Heart left ventricle (tissue), 16 donors: ENCODE data around the gene PRRC2C. TPM values are rescaled to one million over a fixed set of nuclear protein-coding genes. Genes with fewer than 3 reads are reported as not detected.

Source experiments
- ATAC-seq, 4 donors: fragments of 200-7000 bp; cut with Tn5 transposase; one replicate each; pipeline ENCODE4 v1.9.1; 2020 to 2022; ENCODE audit warnings: moderate library complexity in 4 of 4, mild to moderate bottlenecking in 3 of 4, moderate number of reproducible peaks in 1 of 4
- DNase-seq, 5 donors: peaks; one replicate each; pipeline ENCODE4 v3.0.0-alpha.2; 2020
- H3K27ac ChIP-seq, 12 donors: fragments of 200-600 bp; sonication (generic) in 4 of 12; one replicate each; pipeline versions ENCODE4 v1.5.0 to v1.8.0; 2016 to 2022; ENCODE audit warnings: mild to moderate bottlenecking in 2 of 12
- H3K27me3 ChIP-seq, 9 donors: fragments of 200-600 bp; sonication (generic) in 2 of 9; one replicate each; pipeline versions ENCODE4 v1.5.1 to v1.8.0; 2016 to 2022; ENCODE audit warnings: mild to moderate bottlenecking in 3 of 9
- H3K36me3 ChIP-seq, 9 donors: fragments of 200-600 bp; sonication (generic) in 2 of 9; one replicate each; pipeline versions ENCODE4 v1.5.0 to v1.8.0; 2018 to 2022; ENCODE audit warnings: mild to moderate bottlenecking in 2 of 9
- H3K4me1 ChIP-seq, 12 donors: fragments of 200-600 bp; sonication (generic) in 4 of 12; one replicate each; pipeline versions ENCODE4 v1.5.0 to v1.8.0; 2016 to 2022; ENCODE audit warnings: mild to moderate bottlenecking in 3 of 12
- H3K4me3 ChIP-seq, 12 donors: fragments of 200-600 bp; sonication (generic) in 4 of 12; one replicate each; pipeline versions ENCODE4 v1.5.0 to v1.8.0; 2017 to 2022; ENCODE audit warnings: mild to moderate bottlenecking in 9 of 12, moderate library complexity in 4 of 12
- H3K9me3 ChIP-seq, 12 donors: fragments of 200-600 bp; sonication (generic) in 4 of 12; one replicate each; pipeline versions ENCODE4 v1.5.0 to v1.8.0; 2016 to 2022; ENCODE audit warnings: mild to moderate bottlenecking in 1 of 12
- CTCF ChIP-seq, 12 donors: fragments of 200-600 bp; sonication (generic) in 4 of 12; IDR thresholded peaks; one replicate each; pipeline versions ENCODE4 v1.5.0 to v1.8.0; 2018 to 2022; ENCODE audit warnings: antibody characterized with exemption in 12 of 12, mild to moderate bottlenecking in 5 of 12
- POLR2A ChIP-seq, 2 donors: fragments of 450-650 bp; IDR thresholded peaks; one replicate each; pipeline ENCODE4 v1.6.1; 2017; ENCODE audit warnings: antibody characterized with exemption in 2 of 2, mild to moderate bottlenecking in 2 of 2, moderate library complexity in 2 of 2
- WGBS, 4 donors: extraction: QIAGEN DNeasy Blood & Tissue Kit in 2 of 4; methylation state at CpG; one replicate each; pipeline versions ENCODE4 v1.1.5 to v1.1.7; 2013 to 2018; 5-methylcytosine and 5-hydroxymethylcytosine counted together
- intact Hi-C, 10 donors: fragments of 100-400 bp; cut with DNase I; formaldehyde crosslinking; loops; one replicate each; pipeline versions ENCODE4 v1.11.1 to v1.14.2; 2022
- polyA plus RNA-seq, 2 donors: library from polyadenylated mRNA; stranded (reverse); fragments of 200-250 nt; gene quantifications; one replicate each; pipeline ENCODE4 v1.2.3, GENCODE V29; 2013
- total RNA-seq, 9 donors: library from RNA; depleted of rRNA in 2 of 9; stranded (reverse); fragments of >200 nt in 2 of 9; fragmentation: NEBNext Ultra II Directional in 3 of 9; extraction: Animal tissue kit (Norgen Biotek cat#: 25700) in 3 of 9; gene quantifications; one replicate each; pipeline versions ENCODE4 v1.1.0 to v1.2.4, GENCODE V29; 2016 to 2023
- donor health status: ischemic (EF 13 %, LVEDD 7.1; RV severe dilation, severe dysfunction).
- donor health status: healthy with polysubstance abuse.
- donor health status: DM: no; HTN: yes; CAD: no.
- donor health status: DM: no; HTN: no; CAD: no.
- donor health status: ischemic (EF 25% LVEDD 6.9; RV normal size, moderate dysfunction).
- donor health status: ischemic (EF 25% LVEDD 5.7; RV mildly dilated, moderate dysfunction).
- donor health status: healthy.
- donor health status: DM: yes; HTN: yes; CAD: no.
- donor health status: ischemic (EF 35%, LVEDD 5.7; RV mildly dilated, moderate dysfunction).
- donor health status: nonischemic (EF 11% LVEDD 7.7; RV severe dilation, severe dysfunction).
- donor health status: DM: yes; HTN: yes; CAD: no.
- donor health status: PGD.
- donor health status: ischemic (EF 29% LVEDD 5.4; RV normal size, mild dysfunction).
- donor health status: nonischemic (EF 23%, LVEDD 6.1; RV moderate dilation, normal function).

Gene PRRC2C
- total and polyA plus RNA-seq, 11 donors, result 21.1 to 107 (median 50.0) TPM

DNA sequence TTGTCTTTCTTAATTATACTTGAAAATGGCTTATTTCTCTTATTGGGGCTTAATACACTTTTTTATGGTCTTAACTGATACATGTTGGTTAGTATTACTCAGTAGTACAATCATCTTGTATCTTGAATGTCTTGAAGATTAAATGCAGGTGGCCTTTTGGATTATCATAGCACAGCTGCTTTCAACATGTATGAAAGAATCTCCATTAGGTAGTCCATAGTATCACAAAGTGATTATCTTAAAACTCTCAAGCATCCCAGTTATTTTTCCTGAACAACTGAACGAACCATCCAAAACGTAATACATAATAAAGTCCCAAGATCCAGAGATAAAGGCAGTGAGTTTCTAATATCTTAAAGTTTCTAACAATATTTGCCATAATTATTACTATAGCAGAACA, 85.0 kb downstream of the PRRC2C start:
- H3K4me1 ChIP-seq, result no peaks in the 10 kb centered on the region
- H3K36me3 ChIP-seq, result peaks cover 3 to 100% (median 94%) of the 10 kb centered on the region in 9 donors
- H3K27me3 ChIP-seq, result no peaks in the 10 kb centered on the region
- H3K9me3 ChIP-seq, result no peaks in the 10 kb centered on the region
- no peak overlapping the region for H3K27ac ChIP-seq
- intact Hi-C loops, result no loop called here
- no peak for ATAC-seq
- TF ChIP-seq CTCF (IDR thresholded peaks at IDR 0.05) (no peak), POLR2A (IDR thresholded peaks at IDR 0.05) (no peak)
- no peak overlapping the region for H3K4me3 ChIP-seq
- 52 to 62% (median 54%) methylated on average over 2 of the region's 2 CpGs for WGBS, 4 donors
- no peak for DNase-seq

DNA sequence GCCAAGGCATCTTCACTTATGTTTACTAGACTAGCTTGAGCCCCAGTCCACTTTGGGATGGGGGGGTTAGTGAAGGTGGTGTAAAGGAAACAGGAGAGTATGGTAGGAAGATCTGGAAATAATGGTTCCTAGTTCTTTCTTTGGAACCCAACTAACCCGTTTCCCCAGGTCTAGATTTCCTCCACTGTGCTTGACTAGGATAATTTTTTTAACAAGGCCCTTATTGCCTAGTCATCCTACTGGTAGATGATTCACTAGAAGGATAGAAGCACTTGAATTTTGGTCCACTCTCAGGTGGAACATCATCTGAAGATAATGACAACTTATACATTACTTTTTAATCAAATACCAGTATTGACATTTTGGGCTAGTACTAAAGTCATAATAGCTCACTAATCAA, 90.8 kb downstream of the PRRC2C start:
- no peak overlapping the region for H3K27ac ChIP-seq
- H3K4me3 ChIP-seq, result no peak overlapping the region
- TF ChIP-seq CTCF (IDR thresholded peaks at IDR 0.05) (no peak), POLR2A (IDR thresholded peaks at IDR 0.05) (no peak)
- intact Hi-C loops, result no loop called here
- H3K36me3 ChIP-seq, result peaks cover 0 to 100% (median 98%) of the 10 kb centered on the region in 9 donors
- H3K9me3 ChIP-seq, result no peaks in the 10 kb centered on the region
- H3K27me3 ChIP-seq, result no peaks in the 10 kb centered on the region
- DNase-seq, result no peak
- H3K4me1 ChIP-seq, result no peaks in the 10 kb centered on the region
- ATAC-seq, result no peak
- 87 to 94% (median 90%) methylated on average over 1 of the region's 1 CpG for WGBS, 4 donors

DNA sequence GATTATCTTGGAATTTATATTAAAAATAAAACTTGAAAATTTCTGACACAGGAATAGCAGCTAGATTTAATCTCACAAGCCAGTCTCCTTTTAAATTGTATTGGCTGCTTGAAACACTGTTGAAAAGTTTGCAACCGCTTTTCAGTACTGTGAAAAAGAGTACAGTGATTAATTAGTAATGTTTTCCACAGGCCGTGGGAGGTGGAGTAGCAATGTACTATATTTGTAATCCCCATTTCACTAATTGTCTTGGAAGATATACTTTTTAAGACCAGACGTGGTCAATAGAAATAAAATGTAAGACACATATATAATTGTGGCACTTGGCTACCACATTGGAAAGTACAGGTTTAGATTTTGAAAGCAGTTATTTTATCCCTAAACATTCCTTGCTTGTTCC, 95.9 kb downstream of the PRRC2C start:
- TF ChIP-seq CTCF (IDR thresholded peaks at IDR 0.05), result no peak
- no peak for TF ChIP-seq POLR2A (IDR thresholded peaks at IDR 0.05)
- no peak overlapping the region for H3K27ac ChIP-seq
- H3K4me1 ChIP-seq, result no peaks in the 10 kb centered on the region
- 86 to 91% (median 90%) methylated on average over 3 of the region's 3 CpGs for WGBS, 4 donors
- ATAC-seq (no peak), DNase-seq (no peak)
- H3K9me3 ChIP-seq, result no peaks in the 10 kb centered on the region
- no peaks in the 10 kb centered on the region for H3K27me3 ChIP-seq
- intact Hi-C loops, result loop anchor here in 4 of 10 donors (5.0 to 10.0 kb wide), 2 partner anchors 44 to 46 kb away; no protein-coding TSS in a partner anchor
- H3K36me3 ChIP-seq, result peaks cover 0 to 100% (median 100%) of the 10 kb centered on the region in 9 donors
- H3K4me3 ChIP-seq, result no peak overlapping the region

- Histone ChIP-seq H3K27ac (no peak overlapping the region), H3K4me3 (no peak overlapping the region), H3K4me1 (no peaks in the 10 kb centered on the region), H3K36me3 (peaks cover 0 to 100% (median 98%) of the 10 kb centered on the region in 9 donors), H3K9me3 (no peaks in the 10 kb centered on the region), H3K27me3 (no peaks in the 10 kb centered on the region)
- no peak for ATAC-seq
- TF ChIP-seq CTCF (IDR thresholded peaks at IDR 0.05) (no peak), POLR2A (IDR thresholded peaks at IDR 0.05) (no peak)
- intact Hi-C loops, result loop anchor here in 4 of 10 donors (5.0 to 10.0 kb wide), 2 partner anchors 44 to 47 kb away; no protein-coding TSS in a partner anchor
- no peak for DNase-seq
These were observed 96.4 kb downstream of the PRRC2C start for GRCh38 chr1:171581766-171582165.
